Skin of body (tissue), 2 donors: ENCODE measurements around the gene EXOSC9. TPM values are rescaled to one million over a fixed set of nuclear protein-coding genes. Genes with fewer than 3 reads are reported as not detected.

Source experiments
- DNase-seq: peaks from one replicate; lab custom pipeline; 2025; lab: John Stamatoyannopoulos, UW
- total RNA-seq: library from RNA; depleted of rRNA; stranded (reverse); fragments of >200 nt; gene quantifications from one replicate; pipeline ENCODE4 v1.2.3, GENCODE V29; 2014

The EXOSC9 gene
- total RNA-seq, 1 donor from 2014 or later: 22.2 TPM

DNA sequence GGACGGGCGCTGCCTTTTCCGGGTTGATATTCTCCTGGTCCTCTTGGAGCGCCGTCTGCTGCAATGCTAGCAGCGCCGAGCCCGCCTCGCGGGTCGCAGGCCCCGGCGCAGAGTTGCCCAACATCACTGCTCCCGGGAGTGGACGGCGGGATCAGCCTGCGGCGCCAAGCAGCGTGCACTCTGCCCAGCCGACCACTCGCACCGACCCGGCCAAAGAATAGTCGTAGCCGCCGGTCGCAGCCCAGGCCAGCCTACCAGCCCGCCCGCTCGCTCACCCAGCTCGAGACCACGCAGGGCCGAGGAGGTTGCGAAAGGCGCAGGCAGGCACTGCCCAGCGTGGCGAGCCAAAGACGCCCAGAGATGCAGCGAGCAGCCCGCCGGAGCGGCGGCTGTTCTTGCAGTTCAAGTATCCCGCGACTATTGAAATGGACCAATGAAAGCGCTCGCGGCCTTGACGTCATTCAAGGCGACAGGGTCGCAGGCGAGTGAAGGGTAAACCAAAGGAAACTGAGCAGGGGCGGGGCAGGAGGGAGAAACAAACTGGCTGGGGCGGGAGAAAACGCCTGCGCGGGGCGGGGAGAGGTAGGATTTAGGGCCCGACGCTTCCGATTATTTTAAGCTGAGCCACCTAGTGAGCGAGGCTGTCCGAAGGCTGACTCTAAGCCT, 22.5 kb downstream of the EXOSC9 start, which contains the start of gene CCNA2:
Gene CCNA2, minus strand, starts transcription at position 379 of the 666 bp plus-strand sequence. Its CDS starts 255 bp downstream, at position 124.
- peak; percentile 98 for DNase-seq

DNA sequence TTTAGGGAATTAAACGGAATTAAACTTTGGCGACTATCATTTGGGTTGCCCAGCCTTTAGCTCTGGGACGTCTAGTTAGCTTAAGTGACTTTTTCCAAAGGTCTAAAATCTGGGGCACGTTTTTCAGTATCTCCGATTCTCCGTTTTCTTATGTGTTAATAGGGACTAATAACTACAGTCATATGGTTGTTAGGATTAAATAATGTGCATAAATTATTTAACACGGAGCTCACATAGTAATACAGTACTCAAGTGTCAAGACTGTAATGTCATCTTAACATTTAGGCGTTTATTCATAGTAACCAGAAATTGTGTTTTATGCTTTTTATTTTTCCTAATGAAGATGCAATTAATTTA, 23.0 kb downstream of the EXOSC9 start:
- no peak for DNase-seq

DNA sequence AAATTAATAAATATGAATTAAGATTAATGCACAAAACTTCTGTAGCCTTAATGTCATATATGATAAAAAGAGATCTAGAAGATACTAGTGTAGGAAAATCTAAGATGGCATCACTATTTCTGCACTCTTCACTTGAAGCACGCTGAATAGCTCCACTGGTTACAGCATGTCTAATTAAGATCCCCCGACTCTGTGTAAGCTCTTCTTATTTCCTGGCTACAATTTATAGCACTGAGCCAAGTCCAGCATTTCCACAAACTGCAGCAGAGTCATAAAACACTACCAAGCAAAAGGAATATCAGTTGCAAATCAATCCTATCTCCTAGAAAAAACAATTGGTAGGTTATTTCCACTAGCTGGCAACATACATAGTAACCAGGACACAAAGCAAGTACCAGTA, 23.8 kb downstream of the EXOSC9 start:
- DNase-seq: no peak

DNA sequence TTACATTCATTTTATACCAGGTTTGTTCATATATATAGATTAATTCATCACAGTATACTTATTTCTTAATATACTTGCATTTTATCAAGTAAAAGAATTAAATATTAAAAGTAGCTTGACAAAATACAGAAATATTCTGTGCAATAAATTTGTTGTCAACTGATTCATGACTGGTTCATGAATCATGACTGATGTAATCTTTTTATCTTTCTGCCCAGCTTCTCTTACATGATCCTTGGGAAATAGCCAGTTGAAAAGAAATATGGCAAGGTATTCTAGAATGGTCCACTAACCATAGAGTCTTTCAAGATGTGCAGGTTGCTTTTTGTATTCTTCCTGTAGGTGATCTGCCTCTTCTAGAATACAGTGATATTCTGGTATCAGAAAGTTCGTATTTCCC, 26.7 kb downstream of the EXOSC9 start:
- DNase-seq: no peak

DNA sequence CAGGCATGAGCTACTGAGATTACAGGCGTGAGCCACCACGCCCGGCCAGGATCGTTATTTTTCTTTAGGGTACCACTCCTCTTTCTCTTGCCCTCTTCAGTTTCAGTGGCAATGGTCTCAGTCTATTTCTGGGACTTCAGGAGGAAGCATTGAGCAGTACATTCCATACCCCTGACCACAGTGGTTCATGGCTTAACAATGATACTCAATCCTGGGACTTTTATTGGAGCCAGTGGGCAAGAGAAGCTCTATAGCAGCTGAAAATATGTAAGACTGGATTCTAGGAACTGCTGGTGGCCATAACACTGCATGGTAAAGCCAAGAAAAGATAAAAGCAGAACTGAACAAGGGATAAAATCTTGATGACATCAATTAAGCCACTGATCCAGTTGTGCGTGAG, 28.4 kb downstream of the EXOSC9 start:
- no peak for DNase-seq

DNA sequence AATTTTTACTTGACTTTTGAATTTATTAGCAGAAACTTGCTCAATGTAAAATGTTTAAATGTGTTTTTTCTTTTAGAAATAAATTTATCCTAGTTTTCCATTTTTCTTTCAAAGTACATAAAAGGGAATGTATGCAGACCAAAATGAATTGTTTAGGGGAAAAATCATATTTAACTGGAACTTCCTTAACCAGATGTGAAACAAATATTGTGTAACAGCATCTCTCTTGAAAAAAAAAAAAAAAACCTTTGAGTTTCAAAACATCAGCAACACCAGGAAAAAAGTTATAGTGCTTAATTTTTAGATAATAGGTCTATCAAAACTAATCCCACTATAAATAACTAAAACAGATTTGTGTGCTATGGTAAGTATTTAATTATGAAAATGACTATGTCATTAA, 37.0 kb downstream of the EXOSC9 start:
- DNase-seq: no peak

DNA sequence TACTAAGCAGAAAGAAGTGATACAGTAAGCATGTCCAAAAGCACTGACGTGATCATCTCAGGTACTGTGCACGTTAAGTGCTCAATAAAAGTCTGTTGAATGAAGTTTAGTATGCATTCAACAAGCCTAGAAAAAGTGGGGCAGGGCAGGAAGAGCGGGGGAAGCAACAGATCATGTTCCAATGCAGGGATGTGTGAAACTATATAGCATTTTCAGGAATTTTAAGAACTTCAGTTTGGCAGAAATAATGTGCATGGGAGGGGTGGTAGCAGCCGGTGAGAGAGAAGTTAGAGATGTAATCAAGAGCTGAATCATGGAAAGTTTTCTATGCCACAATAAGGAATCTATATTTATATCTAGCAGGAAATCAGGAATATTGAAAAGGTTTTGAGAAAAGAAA, 41.7 kb downstream of the EXOSC9 start:
- no peak for DNase-seq

DNA sequence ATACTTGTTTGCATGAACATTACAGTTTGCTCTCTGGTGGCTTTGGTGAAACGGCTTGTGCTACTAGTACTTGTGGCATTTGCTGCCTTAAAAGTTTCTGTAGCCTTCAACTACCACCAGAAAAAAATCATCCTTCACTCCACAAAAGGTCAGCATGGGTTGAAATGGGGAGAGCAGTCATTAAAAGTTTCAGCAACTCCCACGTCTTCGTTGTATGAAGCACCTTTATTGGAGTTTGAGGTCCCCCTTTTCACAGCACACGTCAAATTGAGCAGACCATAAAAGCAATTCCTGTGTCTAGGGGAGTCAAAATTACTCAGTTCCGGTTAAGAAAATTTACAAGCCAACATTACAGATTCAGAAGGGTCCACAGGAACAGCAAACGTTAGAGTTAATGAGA, 45.5 kb downstream of the EXOSC9 start:
- no peak for DNase-seq

DNA sequence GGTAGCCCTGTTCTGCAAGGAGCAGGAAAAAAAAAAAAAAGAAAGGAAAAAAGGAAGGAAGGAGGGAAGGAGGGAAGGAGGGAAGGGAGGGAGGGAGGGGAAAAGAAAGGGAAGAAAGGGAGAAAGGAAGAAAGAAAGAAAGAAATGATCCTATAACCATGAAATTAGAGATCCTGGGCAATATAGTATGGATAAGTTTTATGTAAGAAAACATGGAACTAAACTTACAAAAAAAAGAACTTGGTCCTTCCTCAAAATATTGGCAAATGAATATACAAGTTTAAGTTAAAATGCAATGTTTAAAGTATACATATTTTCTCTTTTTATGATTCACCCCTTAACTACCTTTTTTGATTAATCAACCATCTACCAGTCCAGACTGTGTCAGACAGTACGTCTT, 50.2 kb downstream of the EXOSC9 start:
- DNase-seq: no peak

DNA sequence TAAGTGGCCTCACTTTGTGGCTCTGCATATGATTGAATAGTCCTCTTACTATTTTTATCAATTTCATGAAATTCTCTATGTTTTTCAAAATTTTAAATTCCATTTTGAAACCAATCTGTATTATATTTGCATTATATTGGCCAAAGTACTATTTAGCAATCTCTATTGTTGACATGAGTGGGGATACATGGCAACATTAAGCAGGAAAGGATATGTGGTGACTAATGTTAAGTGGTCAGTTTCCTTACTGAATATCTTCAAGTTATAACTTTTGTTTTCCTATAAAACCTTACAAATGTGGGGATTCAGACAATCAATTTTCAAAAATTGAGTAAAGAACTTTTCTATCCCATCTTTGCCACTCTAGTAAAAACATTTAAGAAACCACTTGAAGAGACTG, 59.0 kb downstream of the EXOSC9 start:
- no peak for DNase-seq

DNA sequence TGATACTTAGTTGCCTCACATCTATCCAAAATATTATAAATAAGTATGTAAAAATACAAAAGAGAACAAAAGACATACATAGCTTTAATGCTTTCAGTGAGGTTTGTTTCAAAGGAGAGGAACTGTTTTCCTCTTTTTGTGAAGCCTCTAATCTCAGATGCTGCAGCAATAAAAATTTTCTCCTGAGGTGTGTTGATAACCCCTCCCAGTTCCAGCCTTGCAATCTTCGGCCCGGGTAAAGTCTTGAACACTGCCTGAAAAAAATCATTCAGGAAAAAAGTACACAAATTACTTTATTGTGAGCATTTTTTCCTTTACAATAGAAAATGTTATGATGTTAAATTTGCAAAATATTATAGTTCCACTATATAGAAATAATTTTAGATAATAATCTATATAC, 60.3 kb downstream of the EXOSC9 start:
- no peak for DNase-seq

DNA sequence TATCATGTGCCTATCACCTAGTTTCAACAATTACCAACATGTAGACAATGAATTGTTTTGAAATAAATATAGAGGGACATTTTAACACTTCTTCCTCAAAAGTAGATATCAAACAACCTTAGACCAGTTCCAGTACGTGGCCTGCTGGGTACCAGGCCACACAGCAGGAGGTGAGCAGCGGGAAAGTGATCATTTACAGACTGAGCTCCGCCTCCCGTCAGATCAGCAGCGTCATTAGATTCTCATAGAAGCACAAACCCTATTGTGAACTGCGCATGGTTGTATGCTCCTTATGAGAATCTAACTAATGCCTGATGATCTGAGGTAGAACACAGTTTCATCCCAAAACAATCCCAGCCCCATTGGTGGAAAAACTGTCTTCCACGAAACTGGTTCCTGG, 62.7 kb downstream of the EXOSC9 start:
- no peak for DNase-seq

Other genes with a start within 250 kb of the EXOSC9 start
- gene ANXA5, start 104.3 kb upstream of the EXOSC9 start, total RNA-seq: 254 TPM
- 0.30 TPM for gene SMIM43, start 36.2 kb upstream of the EXOSC9 start, total RNA-seq
- gene CCNA2, start 22.6 kb downstream of the EXOSC9 start, total RNA-seq: 18.4 TPM
- 17.8 TPM for gene BBS7, start 69.2 kb downstream of the EXOSC9 start, total RNA-seq
- 3.1 TPM for gene TRPC3, start 150.7 kb downstream of the EXOSC9 start, total RNA-seq